ENCODE measurements around the gene SIN3B. TPM values are rescaled to one million over a fixed set of nuclear protein-coding genes. Genes with fewer than 3 reads are reported as not detected.

The SIN3B gene
- total RNA-seq, 1 experiment from 2014 or later = 19.6 TPM

DNA sequence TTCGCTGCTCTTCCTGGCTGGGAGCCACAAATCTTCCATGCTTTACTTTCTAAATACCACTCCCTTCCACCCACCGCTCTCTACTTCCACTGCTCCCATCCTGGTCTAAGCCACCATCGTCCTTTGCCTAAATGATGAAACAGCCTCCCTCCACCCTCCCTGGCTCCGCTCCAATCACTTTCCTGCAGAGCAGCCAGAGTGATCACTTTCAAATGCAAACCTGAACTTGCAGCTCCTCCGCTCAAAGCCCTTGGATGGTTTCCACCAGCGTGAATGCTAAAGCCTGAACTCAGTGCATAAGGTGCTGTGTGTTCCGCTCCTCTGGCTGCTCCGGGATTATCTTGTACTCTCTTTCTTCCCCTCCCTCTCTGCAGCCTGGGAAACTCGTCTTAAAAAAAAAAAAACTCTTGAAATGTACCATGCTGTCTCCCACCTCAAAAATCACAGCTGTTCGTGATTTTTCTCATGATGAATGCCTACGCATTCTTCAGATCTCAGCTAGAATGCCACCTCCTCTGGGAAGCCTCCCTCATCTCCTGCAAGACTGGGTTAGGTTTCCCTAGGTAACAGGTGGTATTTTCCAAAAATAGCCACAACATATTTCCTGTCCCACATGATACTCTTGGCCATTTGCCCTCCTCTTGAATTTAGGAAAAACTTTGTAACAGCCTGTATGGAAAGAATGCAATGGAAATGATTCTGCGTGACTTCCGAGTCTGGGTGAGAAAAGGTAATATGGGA, 3.7 kb upstream of the SIN3B start:
- peak; percentile 59 for DNase-seq (ENCODE audit: low spot score)

DNA sequence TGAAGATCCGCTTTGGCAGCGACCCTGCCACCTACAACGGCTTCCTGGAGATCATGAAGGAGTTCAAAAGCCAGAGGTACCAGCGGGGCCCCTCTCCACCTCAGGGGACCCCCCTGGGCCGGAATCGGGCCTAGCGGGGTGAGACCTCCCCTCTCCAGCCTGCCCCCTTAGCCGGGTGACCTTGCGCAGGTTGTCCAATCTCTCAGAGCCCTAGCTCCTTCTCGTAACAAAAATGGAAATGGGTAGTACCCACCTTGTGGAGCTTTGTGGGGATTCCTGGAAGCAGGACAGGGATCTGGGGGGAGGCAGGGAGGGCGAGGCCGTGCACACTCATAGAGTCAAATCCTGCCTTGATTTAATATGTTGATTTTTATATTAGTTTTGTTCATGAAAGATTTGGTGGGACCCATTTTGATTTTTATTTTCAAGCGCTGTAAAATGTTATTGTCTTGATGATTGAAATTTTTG, 658 bp downstream of the SIN3B start:
- no peak for DNase-seq (ENCODE audit: low spot score)

DNA sequence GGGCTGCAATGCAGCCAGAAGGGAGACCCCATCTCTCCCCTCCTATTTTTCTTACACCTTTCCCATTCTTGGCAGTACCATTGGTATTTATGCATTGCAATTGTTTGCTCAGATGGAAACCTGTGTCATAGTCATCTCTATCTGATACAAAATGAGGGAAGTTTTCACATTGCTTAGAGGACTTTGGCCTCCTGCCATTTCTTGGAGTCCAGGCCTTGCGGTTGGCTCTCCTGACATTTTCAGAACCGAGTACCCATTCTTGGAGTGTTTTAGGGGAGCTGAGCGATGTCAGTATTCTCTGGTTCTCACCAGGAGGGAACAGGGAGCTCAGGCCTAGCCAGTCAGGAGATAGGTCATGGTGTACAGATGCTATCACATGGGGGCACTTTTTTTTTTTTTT, 1.5 kb downstream of the SIN3B start:
- no peak for DNase-seq (ENCODE audit: low spot score)

DNA sequence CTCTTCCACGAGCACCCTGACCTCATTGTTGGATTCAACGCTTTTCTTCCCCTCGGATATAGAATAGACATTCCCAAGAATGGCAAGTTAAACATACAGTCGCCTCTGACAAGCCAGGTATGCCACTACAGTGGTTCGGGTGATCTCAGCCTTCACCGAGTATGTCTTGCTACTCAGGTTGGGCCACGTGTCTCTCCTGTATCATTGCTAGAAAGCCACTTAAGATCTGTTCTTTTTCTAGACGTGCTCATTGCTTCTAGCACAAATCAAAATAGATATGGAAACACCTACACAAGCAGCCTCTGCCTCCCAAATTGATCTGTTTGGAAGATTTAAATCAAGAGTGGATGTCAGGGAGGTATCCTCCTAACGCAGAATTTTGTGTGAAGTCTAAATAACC, 2.3 kb downstream of the SIN3B start:
- no peak for DNase-seq (ENCODE audit: low spot score)

DNA sequence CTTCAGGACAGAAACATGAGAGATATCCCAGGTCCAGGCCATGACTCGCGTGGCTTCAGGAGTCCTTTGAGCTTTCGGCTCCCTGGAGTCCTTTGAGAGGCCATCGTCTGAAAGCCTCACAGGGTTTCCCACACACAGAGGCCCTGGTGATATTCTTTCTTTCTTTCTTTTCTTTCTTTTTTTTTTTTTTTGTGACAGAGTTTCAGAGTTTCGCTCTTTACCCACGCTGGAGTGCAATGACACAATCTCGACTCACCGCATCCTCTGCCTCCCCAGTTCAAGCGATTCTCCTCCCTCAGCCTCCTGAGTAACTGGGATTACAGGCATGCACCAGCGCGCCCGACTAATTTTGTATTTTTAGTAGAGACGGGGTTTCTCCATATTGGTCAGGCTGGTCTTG, 5.5 kb downstream of the SIN3B start:
- no peak for DNase-seq (ENCODE audit: low spot score)

- no peak for DNase-seq (ENCODE audit: low spot score)
These were observed 7.2 kb downstream of the SIN3B start for GRCh38 chr19:16836115-16837034.

- DNase-seq (ENCODE audit: low spot score) = no peak
These were observed 7.8 kb downstream of the SIN3B start for GRCh38 chr19:16837035-16837362.

DNA sequence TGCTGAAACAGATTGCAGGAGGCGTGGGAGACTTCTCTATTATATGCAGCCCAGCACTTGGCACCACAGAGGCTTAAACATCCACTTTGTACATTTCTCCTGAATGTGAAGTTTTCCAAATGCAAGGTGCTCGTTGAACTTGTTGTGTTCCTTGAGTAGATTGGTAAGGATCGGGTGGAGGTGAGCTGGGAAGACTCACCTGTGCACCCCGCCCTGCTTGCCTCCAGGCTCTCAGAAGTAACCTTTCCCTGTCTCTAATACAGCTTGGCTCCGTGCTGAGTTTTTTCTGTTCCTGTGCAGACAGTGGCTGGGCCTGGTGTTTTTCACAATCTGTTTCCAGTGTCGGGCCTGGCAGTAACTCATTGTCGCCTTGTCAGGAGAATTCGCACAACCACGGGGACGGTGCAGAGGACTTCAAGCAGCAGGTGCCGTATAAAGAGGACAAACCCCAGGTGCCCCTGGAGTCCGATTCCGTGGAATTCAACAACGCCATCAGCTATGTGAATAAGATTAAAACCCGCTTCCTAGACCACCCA, 12.3 kb downstream of the SIN3B start:
- no peak for DNase-seq (ENCODE audit: low spot score)

DNA sequence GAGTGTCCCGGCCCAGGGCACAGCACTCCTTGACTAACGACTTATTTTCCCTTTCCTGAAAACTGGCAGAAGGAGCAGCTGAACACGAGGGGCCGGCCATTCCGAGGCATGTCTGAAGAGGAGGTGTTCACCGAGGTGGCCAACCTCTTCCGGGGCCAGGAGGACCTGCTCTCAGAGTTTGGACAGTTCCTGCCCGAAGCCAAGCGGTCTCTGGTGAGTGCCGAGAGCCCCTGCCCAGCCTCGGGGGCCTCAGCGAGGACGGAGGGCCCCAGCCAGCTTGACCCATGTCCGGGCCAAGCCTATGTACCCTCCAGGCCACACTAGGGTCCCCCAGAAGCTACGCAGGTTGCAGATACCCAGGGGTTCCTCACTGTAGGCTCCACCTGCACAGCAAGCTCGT, 17.7 kb downstream of the SIN3B start:
- no peak for DNase-seq (ENCODE audit: low spot score)

DNA sequence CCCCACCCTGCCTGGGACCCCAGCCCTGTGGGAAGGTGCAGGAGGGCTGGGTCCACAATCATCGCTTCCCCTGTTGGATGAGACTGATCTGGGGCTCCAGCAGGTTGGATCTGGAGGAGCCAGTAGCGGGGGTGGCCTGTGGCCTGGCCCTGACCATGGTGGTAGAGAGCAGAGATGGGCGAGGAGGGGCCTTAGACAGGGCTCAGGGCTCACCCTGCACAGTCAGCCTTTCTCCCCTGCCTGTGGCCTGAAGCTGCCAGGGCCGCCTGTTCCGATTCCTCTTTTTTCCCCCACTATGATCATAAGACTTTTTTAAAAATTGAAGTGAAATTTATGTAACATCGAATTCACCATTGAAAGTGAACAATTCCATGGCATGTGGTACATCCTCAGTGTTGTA, 18.2 kb downstream of the SIN3B start:
- no peak for DNase-seq (ENCODE audit: low spot score)

- no peak for DNase-seq (ENCODE audit: low spot score)
These were observed 20.0 kb downstream of the SIN3B start for GRCh38 chr19:16849168-16849567.

GRCh38 chr19:16850133-16850532, 20.9 kb downstream of the SIN3B start:
- no peak for DNase-seq (ENCODE audit: low spot score)

- no peak for DNase-seq (ENCODE audit: low spot score)
These were observed 22.0 kb downstream of the SIN3B start for GRCh38 chr19:16851031-16851712.

DNA sequence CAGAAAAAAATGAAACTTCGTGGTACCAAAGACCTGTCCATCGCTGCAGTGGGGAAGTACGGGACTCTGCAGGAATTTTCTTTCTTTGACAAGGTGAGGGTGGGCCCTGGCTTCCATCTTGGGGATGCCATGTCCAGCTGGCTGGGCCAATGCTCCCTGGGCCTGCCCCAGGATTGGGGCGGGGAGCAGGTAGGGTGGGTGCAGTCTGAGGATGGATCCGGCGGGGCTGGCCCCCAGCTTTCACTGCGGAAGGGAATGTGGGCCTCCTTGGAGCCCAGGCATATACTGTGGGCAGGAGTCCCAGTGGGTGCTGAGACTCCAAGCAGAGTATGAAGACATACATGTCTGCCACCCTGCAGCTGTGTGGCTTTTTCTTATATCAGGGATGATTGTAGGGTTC, 23.9 kb downstream of the SIN3B start:
- DNase-seq (ENCODE audit: low spot score) = no peak

DNA sequence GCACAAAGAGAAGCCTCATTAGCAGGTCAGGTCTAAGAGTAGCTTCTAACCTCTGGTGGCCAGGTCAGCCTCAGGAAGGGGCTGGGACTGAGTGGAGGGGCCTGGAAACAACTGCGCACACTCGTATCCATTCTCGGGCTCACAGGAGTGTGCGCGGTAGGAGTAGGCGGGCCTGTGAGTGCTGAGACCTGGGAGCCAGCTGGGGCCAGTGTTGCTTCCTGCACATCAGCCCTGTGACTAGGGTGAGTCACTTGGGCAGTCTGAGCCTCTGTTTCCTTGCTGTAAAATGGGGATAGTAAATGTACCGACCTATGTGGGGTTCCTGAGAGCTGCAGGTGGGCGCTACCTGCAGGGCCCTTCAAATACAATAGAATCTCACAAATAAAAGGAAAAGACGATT, 26.9 kb downstream of the SIN3B start:
- no peak for DNase-seq (ENCODE audit: low spot score)

- no peak for DNase-seq (ENCODE audit: low spot score)
These were observed 30.4 kb downstream of the SIN3B start for GRCh38 chr19:16859626-16860025.

DNA sequence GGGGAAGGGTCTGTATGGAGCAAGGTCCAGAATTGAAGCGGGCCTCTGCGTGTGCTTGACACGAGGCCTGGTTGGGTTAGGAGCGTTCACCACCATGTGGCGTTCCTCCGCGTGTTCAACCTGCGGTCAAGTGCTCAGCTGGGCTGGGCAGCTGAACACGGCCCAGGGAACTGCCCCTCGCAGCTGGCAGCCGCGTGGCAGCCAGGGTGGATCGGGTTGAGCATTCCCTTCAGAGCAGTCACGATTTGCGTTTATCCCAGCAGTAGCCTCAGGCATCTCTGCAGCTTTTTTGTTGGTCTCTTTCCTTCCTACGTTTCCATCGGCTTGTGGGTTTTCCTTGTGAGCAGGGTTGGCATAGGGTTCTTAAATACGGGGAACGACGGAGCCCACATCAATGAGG, 30.9 kb downstream of the SIN3B start:
- DNase-seq (ENCODE audit: low spot score) = no peak

- DNase-seq (ENCODE audit: low spot score) = no peak
These were observed 31.8 kb downstream of the SIN3B start for GRCh38 chr19:16861011-16861410.

GRCh38 chr19:16861834-16862233, 32.6 kb downstream of the SIN3B start:
- no peak for DNase-seq (ENCODE audit: low spot score)

GRCh38 chr19:16862826-16863415, 33.7 kb downstream of the SIN3B start:
- no peak for DNase-seq (ENCODE audit: low spot score)

GRCh38 chr19:16867211-16867610, 38.0 kb downstream of the SIN3B start:
- no peak for DNase-seq (ENCODE audit: low spot score)

All from H4 (cell line).